ENCODE results near the gene DIDO1.
"Not testable (repeated sequence)": the region's sequence is repeated elsewhere in the genome, so short reads cannot be mapped to it uniquely, and the experiment has no call there.

DNA sequence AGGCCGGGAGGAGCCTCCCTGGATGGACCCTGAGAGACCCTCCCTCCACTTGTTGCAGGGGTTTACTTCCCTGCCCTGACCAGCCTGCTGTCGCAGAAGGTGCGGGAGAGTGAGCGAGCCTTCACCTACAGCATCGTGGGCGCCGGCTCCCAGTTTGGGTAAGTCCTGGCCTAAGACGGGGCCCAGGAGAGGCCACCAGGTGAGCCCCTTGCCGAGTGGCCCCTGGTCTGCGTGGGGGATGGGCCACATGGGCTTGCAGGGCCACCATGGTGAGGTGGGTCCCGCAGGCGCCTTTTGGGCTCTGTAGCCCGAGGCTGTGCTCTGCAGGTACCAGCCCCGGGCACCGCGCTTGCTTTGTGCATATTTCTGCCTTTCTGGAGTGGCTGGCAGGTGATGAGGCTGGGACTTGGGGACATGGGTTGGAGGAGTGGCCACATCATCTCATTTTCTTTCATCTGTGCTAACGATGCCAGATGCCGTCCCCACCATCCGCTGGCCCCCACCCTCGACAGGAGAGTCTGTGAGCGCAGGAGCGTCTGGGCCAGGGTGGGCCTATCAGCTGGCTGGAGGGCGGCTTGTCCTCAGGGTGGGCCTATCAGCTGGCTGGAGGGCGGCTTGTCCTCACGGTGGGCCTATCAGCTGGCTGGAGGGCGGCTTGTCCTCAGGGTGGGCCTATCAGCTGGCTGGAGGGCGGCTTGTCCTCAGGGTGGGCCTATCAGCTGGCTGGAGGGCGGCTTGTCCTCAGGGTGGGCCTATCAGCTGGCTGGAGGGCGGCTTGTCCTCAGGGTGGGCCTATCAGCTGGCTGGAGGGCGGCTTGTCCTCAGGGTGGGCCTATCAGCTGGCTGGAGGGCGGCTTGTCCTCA lies 34.4 kb upstream of the DIDO1 start:
- not testable (repeated sequence) for TF ChIP-seq POLR2A (IDR thresholded peaks at IDR 0.05)
- TF ChIP-seq, protein P1, sequence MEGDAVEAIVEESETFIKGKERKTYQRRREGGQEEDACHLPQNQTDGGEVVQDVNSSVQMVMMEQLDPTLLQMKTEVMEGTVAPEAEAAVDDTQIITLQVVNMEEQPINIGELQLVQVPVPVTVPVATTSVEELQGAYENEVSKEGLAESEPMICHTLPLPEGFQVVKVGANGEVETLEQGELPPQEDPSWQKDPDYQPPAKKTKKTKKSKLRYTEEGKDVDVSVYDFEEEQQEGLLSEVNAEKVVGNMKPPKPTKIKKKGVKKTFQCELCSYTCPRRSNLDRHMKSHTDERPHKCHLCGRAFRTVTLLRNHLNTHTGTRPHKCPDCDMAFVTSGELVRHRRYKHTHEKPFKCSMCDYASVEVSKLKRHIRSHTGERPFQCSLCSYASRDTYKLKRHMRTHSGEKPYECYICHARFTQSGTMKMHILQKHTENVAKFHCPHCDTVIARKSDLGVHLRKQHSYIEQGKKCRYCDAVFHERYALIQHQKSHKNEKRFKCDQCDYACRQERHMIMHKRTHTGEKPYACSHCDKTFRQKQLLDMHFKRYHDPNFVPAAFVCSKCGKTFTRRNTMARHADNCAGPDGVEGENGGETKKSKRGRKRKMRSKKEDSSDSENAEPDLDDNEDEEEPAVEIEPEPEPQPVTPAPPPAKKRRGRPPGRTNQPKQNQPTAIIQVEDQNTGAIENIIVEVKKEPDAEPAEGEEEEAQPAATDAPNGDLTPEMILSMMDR (IDR thresholded peaks at IDR 0.05), result not testable (repeated sequence)
